ENCODE measurements around the gene PHETA1. TPM values are rescaled to one million over a fixed set of nuclear protein-coding genes. Genes with fewer than 3 reads are reported as not detected.

The PHETA1 gene
- total and polyA plus RNA-seq, 4 experiments from 2014 or later = 0.24 to 6.4 (median 3.1) TPM

DNA sequence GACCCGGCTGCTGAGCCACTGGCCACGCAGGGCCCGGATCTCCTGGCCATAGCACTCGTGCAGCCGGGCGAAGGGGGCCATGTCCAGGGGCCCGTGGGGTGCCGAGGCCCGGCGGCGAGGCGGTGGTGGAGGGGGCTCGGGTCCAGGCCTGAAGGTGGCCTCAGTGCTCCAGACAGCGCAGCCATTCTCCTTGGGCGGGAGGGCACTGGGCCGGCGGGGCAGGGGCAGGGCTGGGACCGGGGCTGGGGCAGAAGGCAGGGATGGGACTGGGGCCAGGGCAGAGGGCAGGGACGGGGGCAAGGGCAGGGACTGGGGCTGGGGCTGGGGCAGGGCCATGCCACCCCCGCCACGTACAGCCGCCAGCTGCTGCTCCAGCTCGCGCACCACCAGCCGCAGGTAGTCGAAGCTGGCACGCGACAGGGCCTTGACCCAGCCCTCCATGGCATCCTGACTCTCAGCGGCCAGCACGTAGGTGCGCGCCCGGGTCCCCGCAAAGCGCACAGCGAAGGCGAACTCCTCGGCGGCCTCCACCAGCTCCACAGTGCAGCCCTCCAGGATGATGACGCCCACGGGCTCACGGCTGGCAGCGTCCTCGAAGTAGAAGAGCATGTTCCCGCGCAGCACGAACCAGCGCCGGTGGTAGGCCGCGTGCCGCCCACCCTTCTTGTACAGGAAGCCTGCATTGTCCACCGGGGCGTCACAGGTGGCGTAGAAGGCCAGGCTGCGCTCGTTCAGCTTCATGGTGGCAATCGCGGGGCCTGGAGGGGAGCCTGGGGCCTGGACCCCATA is 6.0 kb downstream of the PHETA1 start:
- H3K9me3 ChIP-seq (ENCODE audit: control insufficient read depth in 1 of 2, low read length in 2 of 2) = no peaks in the 10 kb centered on the region
- no peaks in the 10 kb centered on the region for H3K9me3 Mint-ChIP-seq
- H3K4me1 ChIP-seq (ENCODE audit: insufficient read depth, low read length) = peaks cover 7% of the 10 kb centered on the region
- H3K36me3 ChIP-seq (ENCODE audit: insufficient read depth, low read length) = no peaks in the 10 kb centered on the region
- H3K27me3 ChIP-seq (ENCODE audit: insufficient read depth, low read length) = no peaks in the 10 kb centered on the region
- peaks cover 4% of the 10 kb centered on the region in 2 donors for H3K27me3 Mint-ChIP-seq
- H3K4me1 Mint-ChIP-seq = peaks cover 9 to 15% (median 13%) of the 10 kb centered on the region in 4 donors
- ChIA-PET CTCF (ENCODE audit: partially characterized antibody) (no interaction called here), POLR2A (ENCODE audit: partially characterized antibody) (no interaction called here)
- no peak for DNase-seq
- H3K4me3 Mint-ChIP-seq = no peak overlapping the region
- intact Hi-C loops (cut with micrococcal nuclease) = no loop called here
- H3K36me3 Mint-ChIP-seq = peaks cover 0 to 2% of the 10 kb centered on the region in 2 donors
- no peak overlapping the region for H3K27ac Mint-ChIP-seq
- H3K27ac ChIP-seq (ENCODE audit: low read depth, low read length) = no peak overlapping the region
- no peak overlapping the region for H3K4me3 ChIP-seq (ENCODE audit: low read length in 2 of 2)

DNA sequence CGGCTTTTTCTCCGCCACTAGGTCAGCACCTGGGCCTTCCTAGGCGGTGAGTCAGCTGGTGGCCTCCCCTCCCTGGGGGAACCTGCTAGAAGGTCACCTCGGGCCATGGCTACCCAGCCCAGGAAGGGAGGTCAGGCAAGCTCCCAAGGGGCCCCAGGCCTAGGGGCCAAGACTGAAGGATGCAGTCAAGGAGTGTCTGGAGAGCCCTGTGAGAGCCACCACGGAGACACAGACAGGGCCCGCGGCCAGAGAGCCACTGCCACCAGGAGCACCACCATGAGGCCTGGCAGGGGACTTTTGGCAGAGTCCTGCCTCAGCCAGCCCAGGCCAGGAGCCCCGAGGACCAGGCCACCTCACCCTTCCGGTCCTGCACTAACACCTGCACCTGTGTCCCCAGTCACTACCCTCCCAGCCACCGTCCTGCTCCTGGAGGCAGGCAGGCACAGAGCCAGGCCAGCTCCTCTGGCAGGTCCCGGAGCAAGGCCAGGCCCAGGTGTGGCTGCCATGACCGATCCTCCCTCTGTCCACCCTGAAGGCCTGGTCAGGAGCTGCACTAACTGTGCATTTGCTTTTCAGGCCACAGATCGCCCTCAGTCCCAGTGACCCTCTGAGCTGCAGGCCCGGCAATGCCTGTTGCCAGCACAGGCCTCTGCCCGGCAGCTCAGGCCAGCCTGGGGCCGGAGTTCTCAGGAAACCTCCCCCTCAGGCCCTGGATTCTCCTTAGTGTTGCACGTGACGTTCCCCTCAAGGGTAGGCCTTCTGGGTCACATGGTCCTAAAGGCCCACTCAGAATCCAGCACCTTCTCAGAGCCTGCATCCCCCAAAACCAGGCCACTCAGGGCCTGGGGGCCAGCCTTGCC is 6.9 kb downstream of the PHETA1 start:
- peaks cover 4% of the 10 kb centered on the region in 2 donors for H3K27me3 Mint-ChIP-seq
- no peaks in the 10 kb centered on the region for H3K27me3 ChIP-seq (ENCODE audit: insufficient read depth, low read length)
- H3K9me3 Mint-ChIP-seq = no peaks in the 10 kb centered on the region
- POLR2A ChIA-PET (ENCODE audit: partially characterized antibody) = no interaction called here
- H3K4me1 Mint-ChIP-seq = peaks cover 0 to 8% (median 6%) of the 10 kb centered on the region in 4 donors
- no peak for DNase-seq
- H3K36me3 ChIP-seq (ENCODE audit: insufficient read depth, low read length) = no peaks in the 10 kb centered on the region
- H3K36me3 Mint-ChIP-seq = peaks cover 0 to 2% of the 10 kb centered on the region in 2 donors
- H3K27ac ChIP-seq (ENCODE audit: low read depth, low read length) = no peak overlapping the region
- CTCF ChIA-PET (ENCODE audit: partially characterized antibody) = no interaction called here
- intact Hi-C loops (cut with micrococcal nuclease) = no loop called here
- no peak overlapping the region for H3K4me3 Mint-ChIP-seq
- H3K4me3 ChIP-seq (ENCODE audit: low read length in 2 of 2) = no peak overlapping the region
- no peak overlapping the region for H3K27ac Mint-ChIP-seq
- no peaks in the 10 kb centered on the region for H3K9me3 ChIP-seq (ENCODE audit: control insufficient read depth in 1 of 2, low read length in 2 of 2)
- no peaks in the 10 kb centered on the region for H3K4me1 ChIP-seq (ENCODE audit: insufficient read depth, low read length)

DNA sequence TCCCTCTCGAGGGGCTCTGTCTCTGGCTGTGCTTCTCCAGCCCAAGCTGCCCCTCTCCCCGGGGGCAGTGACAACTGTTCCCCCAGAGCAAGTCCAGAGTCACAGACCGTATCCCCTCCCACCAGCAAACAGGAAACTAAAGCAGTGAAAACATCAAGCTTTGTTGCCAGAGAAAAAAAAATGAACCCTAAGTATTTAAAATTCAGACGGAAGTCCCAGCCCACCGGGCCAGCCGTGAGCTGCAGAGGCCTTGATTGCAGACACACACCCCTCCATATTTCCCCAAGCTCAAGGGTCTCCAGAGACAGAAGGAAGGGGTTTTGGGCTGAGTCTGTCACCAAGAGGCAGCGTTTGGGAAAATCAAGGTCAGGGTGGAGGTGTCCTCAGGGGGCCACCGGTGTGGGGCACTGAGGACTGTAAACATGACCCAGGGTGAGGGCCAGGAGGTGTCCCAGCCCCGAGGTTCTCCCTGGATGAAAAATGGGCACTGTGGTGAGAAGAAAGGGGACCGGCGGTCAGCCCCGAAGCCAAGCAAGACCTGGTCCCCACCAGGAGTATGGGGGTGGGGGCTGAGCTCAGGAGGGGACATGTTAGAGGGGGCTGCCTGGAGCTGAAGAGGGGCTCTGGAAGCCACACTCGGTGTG is 7.7 kb downstream of the PHETA1 start:
- ChIA-PET CTCF (ENCODE audit: partially characterized antibody) (interaction anchor here (1.2 kb wide), 1 partner anchor 9 kb away, joined by 3 read pairs; no protein-coding TSS in a partner anchor), POLR2A (ENCODE audit: partially characterized antibody) (no interaction called here)
- H3K36me3 Mint-ChIP-seq = peaks cover 0 to 2% of the 10 kb centered on the region in 2 donors
- no peak for DNase-seq
- no peaks in the 10 kb centered on the region for H3K4me1 ChIP-seq (ENCODE audit: insufficient read depth, low read length)
- H3K4me3 Mint-ChIP-seq = no peak overlapping the region
- H3K36me3 ChIP-seq (ENCODE audit: insufficient read depth, low read length) = no peaks in the 10 kb centered on the region
- no peaks in the 10 kb centered on the region for H3K9me3 ChIP-seq (ENCODE audit: control insufficient read depth in 1 of 2, low read length in 2 of 2)
- intact Hi-C loops (cut with micrococcal nuclease) = no loop called here
- H3K4me1 Mint-ChIP-seq = peaks cover 0 to 7% (median 4%) of the 10 kb centered on the region in 4 donors
- H3K9me3 Mint-ChIP-seq = no peaks in the 10 kb centered on the region
- no peak overlapping the region for H3K27ac ChIP-seq (ENCODE audit: low read depth, low read length)
- H3K27me3 ChIP-seq (ENCODE audit: insufficient read depth, low read length) = no peaks in the 10 kb centered on the region
- H3K27ac Mint-ChIP-seq = no peak overlapping the region
- peaks cover 4% of the 10 kb centered on the region in 2 donors for H3K27me3 Mint-ChIP-seq
- H3K4me3 ChIP-seq (ENCODE audit: low read length in 2 of 2) = no peak overlapping the region

DNA sequence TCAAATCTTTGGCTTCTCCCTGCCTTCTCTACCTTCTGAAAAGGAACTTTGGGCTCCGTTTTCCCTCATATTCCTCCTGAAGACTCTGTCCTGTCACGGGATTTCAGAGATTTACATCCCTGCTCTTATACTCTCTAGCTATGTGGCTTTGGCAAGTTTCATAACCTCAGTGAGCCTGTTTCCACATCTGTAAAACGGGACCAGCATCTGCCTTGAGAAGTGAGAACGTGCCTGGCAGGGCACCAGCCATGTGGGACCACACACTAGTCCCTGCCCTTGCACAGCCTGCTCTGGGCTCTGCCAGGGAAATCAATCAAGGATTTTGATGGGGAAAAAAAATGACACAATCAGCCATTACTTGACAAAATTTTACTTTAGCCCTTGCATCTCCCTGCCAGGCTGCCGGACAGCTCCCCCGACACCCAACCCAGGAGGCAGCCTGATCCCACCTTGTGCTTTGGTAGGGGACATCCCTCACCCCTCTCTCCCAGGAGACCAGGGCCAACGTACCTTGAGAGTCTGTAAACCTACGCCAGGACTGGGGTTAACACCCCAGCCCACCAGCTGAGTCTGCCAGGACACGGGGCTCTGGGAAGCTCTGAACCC is 8.5 kb downstream of the PHETA1 start:
- Mint-ChIP-seq H3K27ac (peak overlapping the region in 1 of 7 donors; percentile 17), H3K4me3 (no peak overlapping the region), H3K36me3 (peaks cover 0 to 2% of the 10 kb centered on the region in 2 donors), H3K9me3 (no peaks in the 10 kb centered on the region), H3K4me1 (peaks cover 0 to 7% (median 2%) of the 10 kb centered on the region in 4 donors), H3K27me3 (peaks cover 4% of the 10 kb centered on the region in 2 donors)
- Histone ChIP-seq H3K4me3 (ENCODE audit: low read length in 2 of 2) (no peak overlapping the region), H3K27ac (ENCODE audit: low read depth, low read length) (no peak overlapping the region), H3K36me3 (ENCODE audit: insufficient read depth, low read length) (no peaks in the 10 kb centered on the region), H3K4me1 (ENCODE audit: insufficient read depth, low read length) (no peaks in the 10 kb centered on the region), H3K27me3 (ENCODE audit: insufficient read depth, low read length) (no peaks in the 10 kb centered on the region), H3K9me3 (ENCODE audit: control insufficient read depth in 1 of 2, low read length in 2 of 2) (no peaks in the 10 kb centered on the region)
- POLR2A ChIA-PET (ENCODE audit: partially characterized antibody) = no interaction called here
- DNase-seq = no peak
- CTCF ChIA-PET (ENCODE audit: partially characterized antibody) = interaction anchor here (1.2 kb wide), 1 partner anchor 9 kb away, joined by 3 read pairs; no protein-coding TSS in a partner anchor
- intact Hi-C loops (cut with micrococcal nuclease) = no loop called here

DNA sequence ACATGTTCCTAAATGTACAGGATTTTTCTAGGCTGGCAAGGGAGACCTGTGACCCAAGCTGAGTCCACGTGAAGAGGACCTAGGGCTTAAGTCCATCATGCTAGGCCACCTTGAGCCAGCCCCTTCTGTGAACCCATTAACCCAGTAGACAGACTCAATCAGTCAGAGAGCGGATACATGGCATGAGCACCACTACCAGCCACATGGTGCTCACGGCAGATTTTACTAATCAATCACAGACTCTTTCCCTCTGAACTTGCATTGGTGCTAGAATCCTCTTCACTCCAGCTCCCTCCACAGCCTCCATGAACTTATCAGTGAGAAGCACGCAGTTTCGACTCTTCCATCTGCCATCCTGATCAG is 9.0 kb downstream of the PHETA1 start:
- H3K36me3 Mint-ChIP-seq = no peaks in the 10 kb centered on the region
- no peaks in the 10 kb centered on the region for H3K27me3 ChIP-seq (ENCODE audit: insufficient read depth, low read length)
- peaks cover 4% of the 10 kb centered on the region in 2 donors for H3K27me3 Mint-ChIP-seq
- ChIA-PET CTCF (ENCODE audit: partially characterized antibody) (no interaction called here), POLR2A (ENCODE audit: partially characterized antibody) (no interaction called here)
- intact Hi-C loops (cut with micrococcal nuclease) = no loop called here
- H3K27ac Mint-ChIP-seq = no peak overlapping the region
- DNase-seq = no peak
- no peak overlapping the region for H3K27ac ChIP-seq (ENCODE audit: low read depth, low read length)
- H3K36me3 ChIP-seq (ENCODE audit: insufficient read depth, low read length) = no peaks in the 10 kb centered on the region
- no peaks in the 10 kb centered on the region for H3K4me1 ChIP-seq (ENCODE audit: insufficient read depth, low read length)
- no peak overlapping the region for H3K4me3 ChIP-seq (ENCODE audit: low read length in 2 of 2)
- no peaks in the 10 kb centered on the region for H3K9me3 ChIP-seq (ENCODE audit: control insufficient read depth in 1 of 2, low read length in 2 of 2)
- H3K4me3 Mint-ChIP-seq = no peak overlapping the region
- peaks cover 0 to 7% (median under 1%) of the 10 kb centered on the region in 4 donors for H3K4me1 Mint-ChIP-seq
- H3K9me3 Mint-ChIP-seq = no peaks in the 10 kb centered on the region

DNA sequence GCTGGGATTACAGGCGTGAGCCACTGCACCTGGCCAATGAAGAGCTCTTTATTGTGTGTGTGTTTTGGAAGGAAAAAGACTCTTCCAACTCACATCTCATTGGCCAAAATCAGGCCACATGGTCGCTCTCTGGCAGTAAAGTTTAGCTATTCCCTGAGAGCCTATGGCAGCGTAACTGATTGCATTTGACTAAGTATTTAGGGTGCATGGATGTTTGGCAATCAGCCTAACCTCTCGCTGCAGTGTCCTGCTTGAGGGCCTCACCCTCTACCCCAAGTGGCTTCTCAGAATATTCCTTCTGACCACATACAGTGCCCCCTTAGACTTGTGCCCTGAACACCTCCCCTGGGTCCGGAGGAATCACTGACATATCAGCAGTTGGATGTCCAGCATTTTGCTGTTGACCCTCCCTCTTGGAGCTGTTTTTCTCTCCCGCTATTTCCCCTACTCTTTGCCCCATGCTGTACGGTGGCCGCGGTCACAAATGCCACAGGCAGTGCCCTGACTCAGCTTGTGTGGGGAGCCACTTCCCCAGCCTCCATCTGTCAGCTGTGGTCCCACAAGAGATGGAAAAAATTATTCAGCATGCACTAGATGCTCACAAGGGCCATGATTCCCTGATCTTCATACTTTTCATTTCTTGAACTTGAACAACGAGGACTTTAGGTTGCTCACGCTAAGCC is 9.5 kb downstream of the PHETA1 start:
- intact Hi-C loops (cut with micrococcal nuclease) = no loop called here
- Mint-ChIP-seq H3K36me3 (no peaks in the 10 kb centered on the region), H3K4me3 (no peak overlapping the region), H3K9me3 (peaks cover 0 to 3% (median 0%) of the 10 kb centered on the region in 8 donors), H3K27ac (peak overlapping the region in 1 of 7 donors; percentile 8), H3K27me3 (peaks cover 4% of the 10 kb centered on the region in 2 donors), H3K4me1 (peaks cover 0 to 7% (median under 1%) of the 10 kb centered on the region in 4 donors)
- Histone ChIP-seq H3K36me3 (ENCODE audit: insufficient read depth, low read length) (no peaks in the 10 kb centered on the region), H3K27ac (ENCODE audit: low read depth, low read length) (no peak overlapping the region), H3K4me3 (ENCODE audit: low read length in 2 of 2) (no peak overlapping the region), H3K27me3 (ENCODE audit: insufficient read depth, low read length) (no peaks in the 10 kb centered on the region), H3K4me1 (ENCODE audit: insufficient read depth, low read length) (no peaks in the 10 kb centered on the region), H3K9me3 (ENCODE audit: control insufficient read depth in 1 of 2, low read length in 2 of 2) (no peaks in the 10 kb centered on the region)
- CTCF ChIA-PET (ENCODE audit: partially characterized antibody) = no interaction called here
- no peak for DNase-seq
- POLR2A ChIA-PET (ENCODE audit: partially characterized antibody) = no interaction called here
